Upper lobe of left lung (tissue), 4 donors: Measurements from ENCODE around the gene GPR149.

Source experiments
- CTCF ChIP-seq, 6 experiments: fragments of 450-650 bp in 4 of 6; fragments of 200-600 bp in 2 of 6; sonication (generic) in 2 of 6; IDR thresholded peaks; one replicate each; pipeline ENCODE4 v1.5.1; 2016 to 2019; ENCODE audit warnings: antibody characterized with exemption in 6 of 6
- POLR2A ChIP-seq, 4 donors: fragments of 450-650 bp; IDR thresholded peaks; one replicate each; pipeline ENCODE4 v1.5.1; 2016 to 2017; ENCODE audit warnings: antibody characterized with exemption in 4 of 4, mild to moderate bottlenecking in 2 of 4
- POLR2AphosphoS5 ChIP-seq, 2 donors: sonication (generic); formaldehyde crosslinking; IDR thresholded peaks; one replicate each; pipeline ENCODE4 v1.5.1; 2017; ENCODE audit warnings: antibody characterized with exemption in 2 of 2

- TF ChIP-seq CTCF (IDR thresholded peaks at IDR 0.05) (no peak), POLR2AphosphoS5 (IDR thresholded peaks at IDR 0.05) (no peak), POLR2A (IDR thresholded peaks at IDR 0.05) (no peak)
Observed at GRCh38 chr3:154430014-154430413, at the start of gene GPR149.
